GM12892 (cell line): ENCODE results near the gene DEGS1.

Experiments
- DNase-seq: peaks from one replicate; pipeline ENCODE4 v3.0.0; 2011; ENCODE audit not compliant: insufficient read length
- FAIRE-seq: peaks from 2 replicates; lab custom pipeline; 2011; peaks lifted over from hg19 to GRCh38; lab: Jason Lieb, UNC
- POLR2A ChIP-seq: IDR thresholded peaks from 2 replicates; pipeline ENCODE4 v1.6.1; 2011; ENCODE audit warnings: low read depth, low read length, control low read depth
- POLR2AphosphoS5 ChIP-seq: IDR thresholded peaks from 2 replicates; pipeline ENCODE4 v1.6.1; 2011; ENCODE audit warnings: low read depth, low read length, control low read depth
- TAF1 ChIP-seq: IDR thresholded peaks from 2 replicates; pipeline ENCODE4 v1.6.1; 2011; ENCODE audit warnings: low read depth, mild to moderate bottlenecking, control low read depth, low read length, borderline replicate concordance

The DEGS1 gene

DNA sequence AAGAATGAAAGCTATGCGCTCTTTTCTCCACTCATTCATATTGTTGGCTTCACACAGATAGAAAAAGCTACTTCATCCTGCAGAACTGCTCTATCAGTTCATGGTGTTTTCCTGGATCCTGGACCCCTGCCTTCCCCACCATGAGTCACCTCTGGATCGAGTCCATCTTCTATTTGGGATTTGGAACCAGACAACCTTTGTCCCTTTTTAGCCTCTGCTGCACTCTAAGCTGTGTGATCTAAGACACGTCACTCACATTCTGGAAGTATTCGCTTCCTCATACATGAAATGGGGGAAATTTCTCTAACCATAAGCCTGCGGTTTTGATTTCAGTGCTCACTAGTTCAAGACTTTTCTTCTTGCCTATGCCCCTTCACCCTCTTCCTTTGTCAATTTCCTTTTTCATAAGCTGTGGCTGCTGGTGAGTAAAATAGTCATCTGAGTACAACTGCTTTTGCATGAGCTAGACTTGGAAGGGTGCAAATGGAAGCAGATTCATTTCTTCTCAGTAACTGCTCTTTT lies 14.1 kb upstream of the DEGS1 start:
- TF ChIP-seq POLR2AphosphoS5, result no peak
- TF ChIP-seq POLR2A, result no peak
- TF ChIP-seq TAF1, result no peak
- DNase-seq (peak; percentile 38), FAIRE-seq (peak; percentile 89)

DNA sequence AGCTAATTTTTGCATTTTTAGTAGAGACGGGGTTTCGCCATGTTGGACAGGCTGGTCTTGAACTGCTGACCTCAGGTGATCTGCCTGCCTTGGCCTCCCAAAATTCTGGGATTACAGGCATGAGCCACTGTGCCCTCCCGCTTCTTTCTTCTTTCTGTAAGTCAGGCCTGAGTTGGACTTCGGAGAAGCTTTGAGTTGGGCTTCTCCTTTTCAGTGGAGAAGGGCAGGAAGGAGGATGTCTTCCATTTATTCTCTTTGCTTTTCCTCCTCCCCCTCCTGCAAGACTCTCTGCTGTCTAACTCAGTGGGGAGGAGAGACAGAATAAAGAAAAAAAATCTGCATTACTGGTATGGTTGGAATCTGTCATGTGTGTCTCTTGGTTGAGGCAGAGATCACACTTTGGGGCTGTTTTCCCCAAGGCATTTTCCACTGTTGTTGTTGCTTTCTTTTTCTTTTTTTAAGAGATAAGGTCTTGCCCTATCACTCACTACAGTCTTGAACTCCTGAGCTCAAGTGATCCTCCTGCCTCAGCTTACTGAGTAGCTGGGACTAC lies 13.2 kb upstream of the DEGS1 start:
- TF ChIP-seq TAF1 (no peak), POLR2A (no peak), POLR2AphosphoS5 (no peak)
- FAIRE-seq, result no peak

DNA sequence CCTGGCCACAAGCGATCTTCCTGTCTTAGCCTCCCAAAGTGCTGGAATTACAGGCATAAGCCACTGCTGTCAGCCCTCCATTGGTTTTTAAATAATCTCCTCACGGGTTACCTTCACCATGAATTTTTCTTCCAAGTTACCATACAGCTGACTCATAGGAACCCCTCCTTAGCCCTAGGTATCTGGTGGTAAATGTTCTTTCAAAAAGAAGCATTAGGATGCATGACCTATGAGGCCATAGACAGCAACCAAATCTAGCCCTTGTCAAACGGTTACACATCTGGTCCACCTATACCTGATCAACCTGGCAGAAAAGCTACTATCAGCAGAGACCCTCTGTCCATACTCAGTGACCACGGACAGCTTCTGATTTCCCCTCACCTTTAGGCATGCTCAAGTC lies 12.7 kb upstream of the DEGS1 start:
- TF ChIP-seq TAF1 (no peak), POLR2AphosphoS5 (no peak), POLR2A (no peak)
- DNase-seq (no peak), FAIRE-seq (no peak)

More for the DNA sequence above, 13.2 kb upstream of the DEGS1 start:
- no peak for DNase-seq

- FAIRE-seq, result no peak
- DNase-seq, result no peak
- TF ChIP-seq POLR2AphosphoS5, result no peak
- TF ChIP-seq TAF1, result no peak
- no peak for TF ChIP-seq POLR2A
Observed at GRCh38 chr1:224170748-224171478, 12.1 kb upstream of the DEGS1 start.

- no peak for TF ChIP-seq TAF1
- TF ChIP-seq POLR2AphosphoS5, result no peak
- no peak for TF ChIP-seq POLR2A
- DNase-seq, result no peak
- FAIRE-seq, result no peak
Observed at GRCh38 chr1:224172229-224172628, 10.8 kb upstream of the DEGS1 start.

GRCh38 chr1:224173523-224173922 lies 9.5 kb upstream of the DEGS1 start:
- no peak for FAIRE-seq
- no peak for DNase-seq
- no peak for TF ChIP-seq POLR2A
- TF ChIP-seq TAF1, result no peak
- TF ChIP-seq POLR2AphosphoS5, result no peak

DNA sequence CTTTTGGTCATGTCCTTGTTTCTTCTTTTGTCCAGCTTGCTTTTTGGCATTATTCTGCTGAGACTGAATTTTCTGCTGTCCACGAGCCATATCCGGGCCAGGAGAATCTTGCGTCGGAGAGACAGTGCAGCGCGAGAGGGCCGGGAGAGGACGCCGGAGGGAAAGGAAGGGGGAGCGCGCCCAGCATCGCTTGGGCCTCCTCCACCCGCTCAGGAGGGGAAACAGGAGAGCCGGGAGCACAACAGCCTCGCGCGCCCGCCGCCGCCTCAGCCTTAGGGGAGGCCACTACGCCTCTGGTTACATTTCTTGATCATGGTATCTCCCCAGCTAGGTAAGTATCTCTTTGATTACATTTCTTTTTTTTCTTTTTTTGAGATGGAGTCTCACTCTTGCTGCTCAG lies 7.4 kb upstream of the DEGS1 start:
- TF ChIP-seq POLR2A (no peak), TAF1 (no peak), POLR2AphosphoS5 (no peak)
- FAIRE-seq, result no peak
- no peak for DNase-seq

DNA sequence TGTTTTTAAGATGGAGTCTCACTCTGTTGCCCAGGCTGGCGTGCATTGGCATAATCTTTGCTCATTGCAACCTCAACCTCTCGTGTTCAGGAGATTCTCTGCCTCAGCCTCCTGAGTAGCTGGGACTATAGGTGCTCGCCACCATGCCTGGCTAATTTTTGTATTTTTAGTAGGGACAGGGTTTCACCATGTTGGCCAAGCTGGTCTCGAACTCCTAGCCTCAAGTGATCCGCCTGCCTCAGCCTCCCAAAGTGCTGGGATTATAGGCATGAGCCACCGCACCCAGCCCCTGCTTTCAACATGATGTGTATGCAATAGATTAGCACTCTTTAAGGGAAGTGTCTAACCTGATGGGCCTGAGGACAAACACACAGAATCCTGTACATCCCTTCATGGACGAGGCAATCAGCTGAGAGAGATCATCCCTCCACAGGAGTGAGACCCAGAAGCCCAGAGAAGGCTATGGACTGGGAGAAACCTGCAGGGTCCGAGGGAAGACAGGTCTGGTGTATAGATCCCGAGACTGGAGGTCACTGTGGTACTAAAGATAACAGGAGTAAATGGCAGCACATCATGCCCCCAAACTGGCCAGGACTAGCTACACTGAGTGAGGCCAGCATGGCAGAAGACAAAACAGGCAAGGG lies 5.6 kb upstream of the DEGS1 start:
- DNase-seq (no peak), FAIRE-seq (no peak)
- TF ChIP-seq TAF1, result no peak
- TF ChIP-seq POLR2AphosphoS5, result no peak
- no peak for TF ChIP-seq POLR2A

GRCh38 chr1:224178894-224179293 lies 4.1 kb upstream of the DEGS1 start:
- no peak for FAIRE-seq
- TF ChIP-seq POLR2AphosphoS5 (no peak), POLR2A (no peak), TAF1 (no peak)
- no peak for DNase-seq

DNA sequence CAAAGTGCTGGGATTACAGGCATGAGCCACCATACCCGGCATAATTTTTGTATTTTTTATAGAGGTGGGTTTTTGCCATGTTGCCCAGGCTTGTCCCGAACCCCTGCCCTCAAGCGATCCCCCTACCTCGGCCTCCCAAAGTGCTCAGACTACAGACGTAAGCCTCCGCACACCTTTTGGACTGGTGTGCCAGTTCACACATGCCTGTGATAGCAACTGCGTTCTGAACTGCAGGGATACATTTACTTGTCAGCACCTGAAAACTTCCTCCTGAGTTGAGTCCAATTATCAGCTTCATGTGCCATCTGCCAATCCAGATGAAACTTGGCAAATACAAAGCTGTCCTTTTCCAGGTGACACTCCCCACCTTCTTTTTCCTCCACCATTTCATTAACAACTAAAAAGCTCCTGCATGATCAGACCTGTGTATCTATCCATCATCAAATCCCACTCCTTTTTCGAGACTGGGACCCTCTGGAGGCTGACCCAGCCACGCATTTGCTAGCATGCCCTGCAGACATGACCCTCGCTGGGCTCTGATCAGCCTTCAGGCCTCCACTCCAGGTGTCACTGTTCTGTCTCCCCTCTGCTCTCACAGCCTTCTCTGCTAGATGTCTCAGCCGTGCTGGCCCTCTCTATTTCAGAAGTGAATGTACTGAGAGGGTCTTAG lies 2.1 kb upstream of the DEGS1 start:
- DNase-seq (no peak), FAIRE-seq (no peak)
- TF ChIP-seq POLR2AphosphoS5 (no peak), TAF1 (no peak), POLR2A (no peak)

- FAIRE-seq, result no peak
- no peak for TF ChIP-seq POLR2AphosphoS5
- TF ChIP-seq TAF1, result no peak
- TF ChIP-seq POLR2A, result no peak
- DNase-seq, result no peak
Observed at GRCh38 chr1:224181453-224181810, 1.6 kb upstream of the DEGS1 start.
